HG03558 (cell line): ENCODE measurements around the gene SEL1L3.

Experiments used
- ATAC-seq: cut with Tn5 transposase; IDR thresholded peaks from one replicate; pipeline ENCODE4 v1.9.1; 2021; ENCODE audit warnings: moderate number of reproducible peaks; ENCODE audit not compliant: unreplicated experiment; ENCODE audit errors: extremely low read depth

Gene SEL1L3

DNA sequence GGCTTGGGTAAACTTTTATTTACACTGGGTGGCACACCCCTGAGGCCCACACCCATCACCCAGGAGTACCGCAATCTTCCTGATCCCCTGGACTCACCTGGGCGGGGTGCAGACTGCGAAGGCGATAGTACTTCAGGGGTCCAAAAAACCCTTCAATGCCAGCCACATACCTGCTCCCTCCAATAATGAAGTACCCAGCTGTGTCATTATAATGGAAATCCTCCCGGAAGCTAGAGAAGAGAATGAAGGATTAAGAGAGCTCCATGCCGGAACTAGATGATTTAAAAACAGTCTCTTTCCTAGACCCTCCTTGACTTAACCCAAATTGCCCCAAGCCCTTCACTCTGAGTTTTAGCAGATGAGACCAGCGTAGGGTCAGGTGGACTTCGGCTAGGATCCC lies 40.9 kb downstream of the SEL1L3 start:
- no peak for ATAC-seq

DNA sequence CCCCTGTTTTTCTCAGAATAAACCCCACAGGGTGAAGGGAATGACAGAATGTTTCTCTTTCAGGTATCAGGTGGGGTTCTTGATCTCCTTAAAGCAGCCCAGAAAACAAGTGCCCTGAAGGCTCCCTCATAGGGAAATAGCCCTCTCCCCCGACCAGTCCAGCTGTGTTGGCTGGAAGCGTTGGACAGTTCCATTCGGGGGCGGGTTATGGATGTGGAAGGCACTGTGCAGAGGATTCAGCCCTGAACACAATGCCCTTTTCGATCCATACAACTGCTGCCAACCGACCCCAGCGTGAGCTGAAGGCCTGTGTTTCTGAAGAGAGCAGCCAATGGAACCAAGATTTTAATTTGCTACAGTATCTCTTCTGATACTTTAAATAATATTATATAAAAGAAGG lies 41.5 kb downstream of the SEL1L3 start:
- no peak for ATAC-seq

DNA sequence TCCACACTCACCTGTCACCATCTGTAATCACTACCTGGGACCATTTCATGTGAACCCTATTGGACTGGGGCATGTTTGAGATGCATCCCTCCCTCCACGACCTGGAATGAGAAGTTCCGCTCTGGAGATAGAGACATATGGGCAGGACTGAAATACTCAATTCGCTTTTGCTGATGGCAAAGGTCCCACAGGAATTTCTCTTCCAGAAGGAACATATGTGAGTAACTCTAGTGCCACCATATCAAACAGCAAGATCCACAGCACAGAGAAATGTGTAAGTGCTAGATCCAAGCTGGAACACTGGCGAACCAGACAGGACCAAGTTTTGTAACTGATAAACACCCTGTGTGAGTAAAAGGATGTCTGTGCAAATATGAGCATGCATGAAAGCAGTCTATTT lies 43.9 kb downstream of the SEL1L3 start:
- no peak for ATAC-seq

DNA sequence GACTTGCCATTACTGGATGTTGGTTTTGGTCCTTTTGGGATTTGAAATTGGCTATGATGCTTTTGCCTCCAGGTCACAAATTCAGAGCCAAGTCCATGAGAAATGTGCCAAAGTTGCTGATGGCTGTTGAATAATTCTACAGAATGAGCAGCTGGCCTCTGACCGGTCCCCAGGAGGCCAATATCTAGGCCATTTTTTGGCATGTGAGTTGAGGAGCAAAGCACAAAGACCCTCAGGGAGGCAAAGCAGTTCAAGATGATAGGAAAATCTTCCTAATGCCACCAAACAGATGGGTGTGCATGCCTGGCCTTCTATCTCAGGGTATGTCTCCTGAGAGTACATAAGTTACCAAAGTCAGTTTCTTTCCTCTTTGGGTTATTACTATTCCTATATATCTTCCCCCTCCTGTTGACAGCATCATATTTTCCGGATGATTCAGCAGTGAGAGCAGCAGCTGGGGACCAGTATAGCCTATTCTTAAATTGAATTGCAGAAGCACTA lies 44.4 kb downstream of the SEL1L3 start:
- no peak for ATAC-seq

DNA sequence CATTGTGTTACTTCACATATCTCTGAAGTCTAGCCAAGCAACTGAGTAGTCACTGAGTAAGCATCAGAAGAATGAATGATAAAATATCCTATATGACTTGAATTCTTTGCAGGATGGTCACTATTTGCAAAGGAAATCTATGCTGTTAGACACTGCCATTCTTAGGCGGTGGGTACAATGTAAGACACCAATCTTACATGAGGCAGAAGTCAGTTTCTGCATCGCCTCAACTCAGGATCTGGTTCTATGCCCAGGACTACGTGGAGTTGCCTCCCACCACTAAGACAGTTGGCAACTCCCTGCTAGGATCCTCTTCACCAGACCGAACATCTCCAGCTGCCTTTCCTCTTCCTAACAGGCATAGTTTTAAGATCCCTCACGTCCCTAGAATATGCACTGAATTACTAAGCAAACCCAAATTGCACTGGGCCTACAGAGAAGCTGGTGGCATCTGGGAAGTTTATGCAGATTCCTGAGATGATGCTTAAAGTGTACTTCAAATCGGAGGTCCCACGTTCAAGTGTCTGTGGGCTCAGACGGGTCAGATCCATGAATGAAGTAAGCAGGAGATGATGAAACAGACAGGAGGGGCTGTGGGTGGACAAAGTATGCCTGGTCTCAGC lies 45.6 kb downstream of the SEL1L3 start:
- ATAC-seq, result no peak

DNA sequence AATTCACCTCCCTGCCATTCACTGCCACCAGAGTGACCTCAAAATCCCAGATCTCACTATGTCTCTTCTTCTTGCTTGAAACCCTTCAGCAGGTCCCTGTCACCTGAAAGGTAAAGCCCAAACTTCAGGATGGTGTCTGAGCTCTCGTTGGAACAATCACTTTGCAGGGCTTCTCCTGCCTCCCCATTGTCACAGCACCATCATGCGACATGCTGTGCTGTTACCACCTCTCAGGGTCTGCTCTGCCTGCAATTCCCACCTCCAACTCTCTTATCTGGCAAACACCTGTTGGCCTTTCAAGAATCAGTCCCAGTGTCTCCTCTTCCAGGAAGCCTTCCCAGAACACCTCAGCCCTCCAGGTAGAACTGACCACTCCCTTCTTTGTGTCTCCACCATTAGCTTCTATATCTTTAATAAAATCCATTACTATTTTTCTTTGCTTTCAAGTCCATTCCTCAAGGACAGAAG lies 46.2 kb downstream of the SEL1L3 start:
- ATAC-seq, result no peak

DNA sequence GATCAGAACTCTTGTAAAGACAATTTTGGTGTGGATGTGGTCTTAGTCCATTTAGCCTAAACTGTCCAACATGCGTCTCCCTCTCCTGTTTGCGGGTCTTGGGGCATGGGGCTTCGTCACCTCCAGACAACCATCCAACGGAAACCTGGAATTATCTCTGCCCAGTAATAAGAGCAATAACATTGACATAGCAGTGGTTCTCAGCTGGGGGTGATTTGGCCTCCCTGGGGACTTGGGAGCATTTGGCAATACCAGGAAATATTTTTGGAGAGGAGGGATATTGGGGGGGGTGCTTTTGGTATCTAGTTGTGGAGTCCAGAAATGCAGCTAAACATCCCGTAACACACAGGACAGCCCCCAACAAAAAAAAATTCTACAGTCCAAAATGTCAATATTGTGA lies 47.2 kb downstream of the SEL1L3 start:
- no peak for ATAC-seq

DNA sequence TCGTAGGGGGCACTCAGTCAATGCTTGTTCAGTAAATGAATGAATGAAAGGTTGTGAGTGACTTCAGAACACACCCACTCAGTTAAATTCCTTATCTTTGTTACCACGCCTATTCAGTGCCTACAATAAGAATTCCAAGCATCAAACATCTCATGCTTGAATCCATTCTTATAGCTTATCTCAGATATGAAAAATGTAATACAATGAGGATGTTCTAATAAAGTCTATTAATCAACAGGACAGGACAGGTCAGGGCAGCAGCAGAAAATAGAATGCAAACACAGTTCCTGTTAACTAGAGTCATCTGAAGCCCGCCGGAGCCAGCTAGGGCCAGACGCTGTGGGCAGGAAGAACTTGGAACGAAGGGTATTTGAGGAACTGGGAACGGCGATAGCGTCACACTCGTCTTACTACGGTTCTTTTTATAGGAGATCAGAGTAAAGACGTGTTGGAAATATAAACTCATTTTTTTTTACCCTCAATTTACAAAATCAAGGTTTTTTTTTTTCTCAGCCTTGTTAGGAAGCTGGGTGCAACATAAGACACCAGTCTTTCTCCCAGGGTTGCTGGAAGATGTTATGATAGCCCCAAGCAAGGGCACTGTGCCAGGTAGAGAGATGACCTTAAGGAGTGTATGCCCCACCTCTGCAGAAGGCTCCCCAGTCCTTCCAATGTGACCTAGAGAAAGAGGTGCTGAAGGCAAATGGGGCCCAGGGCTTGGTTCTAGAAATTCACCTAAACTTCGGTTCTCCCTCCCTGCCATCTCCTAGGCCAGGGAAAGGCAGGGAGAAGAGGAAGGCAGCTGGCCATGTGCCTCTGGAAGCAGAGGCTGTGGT lies 48.3 kb downstream of the SEL1L3 start:
- no peak for ATAC-seq

DNA sequence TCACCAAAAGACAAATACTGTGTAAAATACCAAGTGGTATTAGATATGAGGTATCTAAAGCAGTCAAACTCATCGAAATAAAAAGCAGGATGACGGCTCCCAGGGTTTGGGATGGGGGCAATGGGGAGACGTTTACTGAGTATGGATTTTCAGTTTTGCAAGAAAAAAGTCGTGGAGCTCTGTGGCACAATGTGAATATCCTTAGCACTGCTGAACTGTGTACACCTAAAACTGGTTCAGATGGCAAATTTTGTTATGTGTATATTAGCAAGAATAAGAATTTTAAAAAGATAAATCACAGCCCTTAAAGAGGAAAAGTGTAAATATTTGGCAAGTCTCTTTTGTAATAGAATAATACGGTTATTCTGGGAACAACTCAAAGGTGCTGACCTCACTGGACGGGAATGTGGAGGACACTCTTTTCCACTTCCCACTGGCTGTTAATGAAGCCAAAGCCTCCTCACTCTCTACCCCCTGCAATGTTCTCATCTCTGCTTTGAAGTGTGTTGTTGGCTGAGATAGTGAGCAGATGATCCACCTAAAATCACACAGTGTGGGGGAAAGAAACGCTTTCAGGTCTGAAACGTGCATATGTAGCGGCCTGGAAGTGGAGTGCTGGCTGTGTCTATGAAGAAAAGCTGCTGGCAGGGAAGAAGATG lies 49.2 kb downstream of the SEL1L3 start:
- no peak for ATAC-seq

DNA sequence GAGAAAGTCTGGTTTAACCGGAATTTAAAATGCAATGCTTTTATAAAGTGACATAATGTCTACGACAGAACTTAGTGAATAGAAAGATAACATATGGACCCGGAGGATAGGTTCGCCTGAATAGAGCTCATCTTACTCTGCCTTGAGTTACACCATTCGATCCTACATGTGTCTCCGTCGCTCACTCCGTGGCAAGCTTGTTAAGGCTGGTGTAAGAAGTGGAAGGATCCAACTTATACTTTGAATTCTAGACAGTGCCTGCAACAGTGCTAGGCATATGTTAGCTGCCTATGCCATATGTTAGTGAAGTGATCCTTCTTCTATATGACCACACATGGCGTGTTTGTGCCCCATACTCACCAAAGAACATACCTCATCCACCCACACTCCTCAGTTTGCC lies 50.9 kb downstream of the SEL1L3 start:
- ATAC-seq, result no peak

DNA sequence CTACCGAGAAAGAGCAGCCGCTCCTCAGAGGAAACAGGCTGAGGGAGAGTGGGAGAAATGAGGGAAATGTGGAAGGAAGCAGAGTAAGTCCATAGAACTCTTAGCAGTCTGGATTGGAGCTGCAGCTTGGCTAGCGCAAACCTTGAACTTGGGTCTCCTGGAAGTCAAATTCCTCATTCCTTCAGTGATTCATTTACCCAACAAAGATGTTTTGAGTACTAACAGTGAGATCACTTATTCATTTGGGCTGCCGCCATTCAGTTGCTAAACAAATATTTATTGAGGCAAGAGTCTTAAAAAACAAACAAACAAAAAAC lies 51.5 kb downstream of the SEL1L3 start:
- ATAC-seq, result no peak

DNA sequence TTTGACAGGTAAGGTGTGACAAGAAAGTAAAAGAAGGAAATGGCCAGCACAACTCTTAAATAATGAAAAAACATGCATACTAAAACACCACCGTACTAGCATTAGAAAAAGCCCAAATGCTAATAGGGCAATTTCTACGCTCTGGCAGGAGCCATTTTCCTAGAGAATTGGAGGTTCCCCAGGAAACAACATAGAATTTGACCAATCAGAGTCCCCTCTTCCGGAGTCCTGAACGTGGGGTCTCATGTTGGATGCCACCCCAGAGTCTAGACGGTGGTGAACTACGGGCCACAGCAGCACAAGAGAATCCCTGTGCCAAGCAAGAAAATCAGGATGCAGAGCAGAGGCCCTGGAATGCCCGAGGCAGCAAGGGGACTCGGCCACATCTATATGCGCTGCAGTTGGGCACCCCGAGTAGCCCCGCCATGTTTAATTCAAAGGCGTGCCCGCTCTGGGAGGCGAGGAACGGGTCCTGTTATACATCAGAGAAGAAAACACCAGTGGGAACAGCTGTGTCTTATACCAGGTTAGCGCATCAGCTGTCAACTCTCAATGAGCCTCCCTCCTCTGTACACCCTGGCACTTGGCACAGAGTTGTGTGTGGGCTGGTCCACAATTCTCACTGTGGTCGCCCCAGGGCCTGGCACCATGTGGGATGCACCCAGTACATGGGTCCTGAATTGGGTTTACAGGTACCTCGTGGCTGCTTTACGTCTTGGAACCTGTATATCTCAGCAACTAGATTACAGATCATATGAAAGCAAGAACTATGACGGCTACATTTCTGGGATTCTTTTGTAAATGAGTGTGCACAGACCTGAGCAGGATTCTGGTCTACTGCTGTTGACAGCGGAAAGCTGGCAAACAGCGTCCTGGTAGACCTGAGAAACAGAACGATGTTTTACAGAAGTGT lies 52.1 kb downstream of the SEL1L3 start:
- no peak for ATAC-seq

DNA sequence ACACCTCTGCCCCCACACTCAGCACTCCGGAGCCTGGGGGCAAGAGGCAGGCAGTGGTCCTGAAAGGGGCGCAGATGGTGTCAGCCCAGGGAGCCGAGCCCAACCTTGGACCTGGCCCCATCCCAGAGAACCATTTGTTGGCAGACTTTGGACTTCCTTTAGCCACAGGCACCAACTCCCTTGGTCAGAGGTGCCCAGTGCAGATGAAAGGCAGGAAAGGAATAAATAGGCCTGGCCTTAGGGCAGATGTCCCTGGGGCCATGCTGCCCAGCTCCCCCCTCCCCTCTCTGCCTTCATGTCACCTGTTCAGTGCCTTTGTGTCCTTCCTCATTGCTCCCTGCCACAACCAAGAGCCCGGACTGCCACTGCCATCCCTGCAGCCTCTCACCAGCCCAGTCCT lies 52.8 kb downstream of the SEL1L3 start:
- no peak for ATAC-seq

DNA sequence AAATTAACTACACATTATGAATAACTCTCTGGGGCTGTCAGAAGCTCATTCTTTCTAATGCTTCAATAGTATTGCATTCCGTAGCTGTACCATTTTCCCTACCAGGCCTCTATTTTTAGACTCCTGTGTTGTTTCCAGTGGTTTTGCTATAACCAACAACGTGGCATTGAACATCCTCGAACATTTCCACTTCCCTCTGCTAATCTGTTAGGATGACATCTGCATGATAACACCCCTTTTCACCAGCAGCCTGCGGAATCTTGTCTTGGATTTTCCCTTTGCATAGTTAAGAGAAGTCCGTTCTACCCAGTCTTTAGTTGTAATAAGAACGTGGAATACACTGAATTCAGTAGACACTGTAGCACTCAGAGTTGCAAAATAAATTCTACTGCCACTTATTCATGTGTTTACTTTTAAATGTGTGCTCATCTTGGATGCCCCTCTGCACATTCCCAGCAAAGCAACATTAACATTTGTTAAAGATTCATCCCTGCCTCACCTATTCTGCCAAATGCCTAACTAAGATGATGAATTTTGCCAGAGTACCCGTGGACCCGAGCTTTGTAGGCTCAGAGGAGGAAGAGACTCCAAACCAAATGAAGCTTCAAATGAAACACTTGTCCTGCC lies 55.6 kb downstream of the SEL1L3 start:
- ATAC-seq, result no peak

DNA sequence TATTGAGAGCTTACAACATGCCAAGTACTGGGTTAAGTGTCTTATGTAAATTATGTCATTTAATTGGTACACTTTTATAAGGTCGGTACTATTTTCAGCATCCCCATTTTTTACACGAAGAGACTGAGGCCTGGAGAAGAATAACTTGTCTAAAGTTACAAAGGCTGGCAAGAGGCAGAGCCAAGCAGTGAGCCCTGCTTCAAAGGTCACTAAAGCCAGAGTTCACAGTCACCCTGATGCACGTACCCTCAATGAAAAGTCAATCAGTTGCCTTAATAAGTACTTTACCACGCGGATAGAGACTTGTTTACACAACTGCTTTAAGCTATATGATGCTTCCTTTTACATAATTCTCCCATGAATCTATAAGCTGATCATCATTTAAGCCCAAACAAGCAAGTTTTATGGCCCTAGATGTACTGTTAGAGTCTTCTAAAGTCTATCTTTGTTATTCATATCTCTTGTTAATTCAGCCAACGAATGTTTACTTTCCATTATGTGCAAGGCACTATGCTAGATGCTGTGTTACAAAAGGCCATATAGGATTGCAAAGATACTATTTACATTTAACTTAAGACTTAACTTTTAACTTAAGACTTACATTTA lies 57.4 kb downstream of the SEL1L3 start:
- ATAC-seq, result no peak

DNA sequence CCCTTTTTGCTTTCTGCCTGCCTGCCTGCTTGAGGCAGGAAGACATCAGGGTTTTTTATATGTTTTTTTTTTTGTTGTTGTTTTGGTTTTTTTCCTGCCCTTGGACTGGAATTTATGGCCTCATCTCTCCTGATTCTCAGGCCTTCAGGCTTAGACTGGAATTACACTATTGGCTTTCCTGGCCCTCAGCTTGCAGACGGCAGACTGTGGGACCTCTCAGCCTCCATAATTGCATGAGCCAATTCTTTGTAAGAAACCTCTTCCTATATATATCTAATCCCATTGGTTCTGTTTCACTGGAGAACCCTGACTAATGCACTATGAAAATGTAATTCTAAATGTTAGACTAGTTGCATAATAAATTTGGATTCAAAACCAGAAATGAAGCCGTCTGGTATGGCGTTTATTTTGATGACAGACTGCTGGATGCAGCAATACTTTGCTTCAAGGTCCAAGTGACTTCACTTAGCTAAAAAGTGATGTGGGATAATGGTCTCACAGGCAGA lies 59.0 kb downstream of the SEL1L3 start:
- no peak for ATAC-seq

DNA sequence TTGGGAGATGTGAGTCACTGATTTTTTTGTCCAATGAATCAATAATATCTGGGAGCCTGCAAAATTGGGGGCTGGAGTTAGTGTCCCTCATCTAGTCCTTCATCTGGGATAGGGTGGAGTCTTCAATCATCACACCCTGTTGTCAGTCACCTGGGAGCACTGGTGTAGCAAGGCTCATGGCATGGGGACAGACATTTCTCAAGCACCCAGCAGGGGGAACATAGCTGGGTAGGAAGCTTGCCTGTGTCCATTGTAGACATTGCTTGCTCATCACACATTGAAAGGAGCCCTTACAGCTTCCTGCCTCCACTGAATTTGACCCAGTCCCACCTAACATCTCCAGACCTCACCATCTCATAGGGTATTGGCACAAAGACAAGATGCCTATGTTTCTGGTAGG lies 61.2 kb downstream of the SEL1L3 start:
- no peak for ATAC-seq

DNA sequence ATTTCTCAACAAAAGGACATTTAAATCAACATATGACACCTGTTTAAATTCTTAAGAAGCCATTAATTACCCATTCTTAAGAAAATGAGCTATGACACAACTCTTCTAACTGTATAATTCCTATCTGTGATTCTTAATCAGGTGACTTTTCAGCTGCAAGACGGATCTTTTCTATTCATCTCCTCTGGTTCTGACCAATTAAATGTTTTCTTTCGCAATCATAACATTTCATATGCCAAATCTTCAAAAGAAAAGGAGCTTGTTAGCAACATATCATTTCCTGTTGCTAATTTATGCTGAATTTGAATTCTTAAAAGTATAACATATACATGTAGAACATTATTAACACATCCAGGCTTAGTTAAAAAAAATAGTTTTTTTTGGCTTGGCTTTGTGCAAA lies 62.5 kb downstream of the SEL1L3 start:
- no peak for ATAC-seq

DNA sequence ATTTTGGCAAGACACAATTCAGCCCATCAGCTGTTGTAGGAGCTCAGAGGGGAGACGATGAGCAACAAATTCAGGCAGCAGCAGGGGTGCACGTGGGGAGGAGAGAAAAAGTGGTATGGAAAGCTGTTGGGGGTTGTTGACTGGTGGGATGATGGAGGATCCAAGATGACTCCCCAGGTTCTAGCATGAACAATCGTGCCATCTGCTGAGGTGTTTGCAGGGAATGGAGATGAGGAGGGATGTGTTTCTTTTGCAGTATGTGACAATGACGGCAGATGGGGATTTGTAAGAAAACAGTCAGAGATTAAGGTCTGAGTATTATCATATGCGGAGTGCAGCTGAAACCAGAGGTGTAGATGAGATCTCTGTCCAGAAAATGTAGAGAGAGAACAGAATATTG lies 63.3 kb downstream of the SEL1L3 start:
- ATAC-seq, result no peak
